Activated CD4-positive, alpha-beta T cell treated with anti-CD3 and anti-CD28 coated beads, Interleukin-2, amount 50 U/mL, for 4 hours (primary cell): Measurements from ENCODE around the gene NCAPD2.
A peak's percentile ranks its signal among the peaks of the same experiment; 100 is the strongest.

Source experiments
- DNase-seq, 2 experiments: peaks; one replicate each; pipeline ENCODE4 v3.0.0-alpha.2; 2020

The NCAPD2 gene

DNA sequence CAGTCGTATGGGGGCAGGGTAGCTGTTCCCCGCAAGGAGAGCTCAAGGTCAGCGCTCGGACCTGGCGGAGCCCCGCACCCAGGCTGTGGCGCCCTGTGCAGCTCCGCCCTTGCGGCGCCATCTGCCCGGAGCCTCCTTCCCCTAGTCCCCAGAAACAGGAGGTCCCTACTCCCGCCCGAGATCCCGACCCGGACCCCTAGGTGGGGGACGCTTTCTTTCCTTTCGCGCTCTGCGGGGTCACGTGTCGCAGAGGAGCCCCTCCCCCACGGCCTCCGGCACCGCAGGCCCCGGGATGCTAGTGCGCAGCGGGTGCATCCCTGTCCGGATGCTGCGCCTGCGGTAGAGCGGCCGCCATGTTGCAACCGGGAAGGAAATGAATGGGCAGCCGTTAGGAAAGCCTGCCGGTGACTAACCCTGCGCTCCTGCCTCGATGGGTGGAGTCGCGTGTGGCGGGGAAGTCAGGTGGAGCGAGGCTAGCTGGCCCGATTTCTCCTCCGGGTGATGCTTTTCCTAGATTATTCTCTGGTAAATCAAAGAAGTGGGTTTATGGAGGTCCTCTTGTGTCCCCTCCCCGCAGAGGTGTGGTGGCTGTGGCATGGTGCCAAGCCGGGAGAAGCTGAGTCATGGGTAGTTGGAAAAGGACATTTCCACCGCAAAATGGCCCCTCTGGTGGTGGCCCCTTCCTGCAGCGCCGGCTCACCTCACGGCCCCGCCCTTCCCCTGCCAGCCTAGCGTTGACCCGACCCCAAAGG, 41.2 kb downstream of the NCAPD2 start:
- DNase-seq = peak; percentile 59 to 70

DNA sequence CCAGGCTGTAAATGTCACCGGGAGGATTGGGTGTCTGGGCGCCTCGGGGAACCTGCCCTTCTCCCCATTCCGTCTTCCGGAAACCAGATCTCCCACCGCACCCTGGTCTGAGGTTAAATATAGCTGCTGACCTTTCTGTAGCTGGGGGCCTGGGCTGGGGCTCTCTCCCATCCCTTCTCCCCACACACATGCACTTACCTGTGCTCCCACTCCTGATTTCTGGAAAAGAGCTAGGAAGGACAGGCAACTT, 41.7 kb downstream of the NCAPD2 start:
- DNase-seq = no peak

DNA sequence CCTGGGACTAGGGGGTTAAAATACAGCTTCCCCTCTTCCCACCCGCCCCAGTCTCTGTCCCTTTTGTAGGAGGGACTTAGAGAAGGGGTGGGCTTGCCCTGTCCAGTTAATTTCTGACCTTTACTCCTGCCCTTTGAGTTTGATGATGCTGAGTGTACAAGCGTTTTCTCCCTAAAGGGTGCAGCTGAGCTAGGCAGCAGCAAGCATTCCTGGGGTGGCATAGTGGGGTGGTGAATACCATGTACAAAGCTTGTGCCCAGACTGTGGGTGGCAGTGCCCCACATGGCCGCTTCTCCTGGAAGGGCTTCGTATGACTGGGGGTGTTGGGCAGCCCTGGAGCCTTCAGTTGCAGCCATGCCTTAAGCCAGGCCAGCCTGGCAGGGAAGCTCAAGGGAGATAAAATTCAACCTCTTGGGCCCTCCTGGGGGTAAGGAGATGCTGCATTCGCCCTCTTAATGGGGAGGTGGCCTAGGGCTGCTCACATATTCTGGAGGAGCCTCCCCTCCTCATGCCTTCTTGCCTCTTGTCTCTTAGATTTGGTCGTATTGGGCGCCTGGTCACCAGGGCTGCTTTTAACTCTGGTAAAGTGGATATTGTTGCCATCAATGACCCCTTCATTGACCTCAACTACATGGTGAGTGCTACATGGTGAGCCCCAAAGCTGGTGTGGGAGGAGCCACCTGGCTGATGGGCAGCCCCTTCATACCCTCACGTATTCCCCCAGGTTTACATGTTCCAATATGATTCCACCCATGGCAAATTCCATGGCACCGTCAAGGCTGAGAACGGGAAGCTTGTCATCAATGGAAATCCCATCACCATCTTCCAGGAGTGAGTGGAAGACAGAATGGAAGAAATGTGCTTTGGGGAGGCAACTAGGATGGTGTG, 42.3 kb downstream of the NCAPD2 start:
- no peak for DNase-seq

DNA sequence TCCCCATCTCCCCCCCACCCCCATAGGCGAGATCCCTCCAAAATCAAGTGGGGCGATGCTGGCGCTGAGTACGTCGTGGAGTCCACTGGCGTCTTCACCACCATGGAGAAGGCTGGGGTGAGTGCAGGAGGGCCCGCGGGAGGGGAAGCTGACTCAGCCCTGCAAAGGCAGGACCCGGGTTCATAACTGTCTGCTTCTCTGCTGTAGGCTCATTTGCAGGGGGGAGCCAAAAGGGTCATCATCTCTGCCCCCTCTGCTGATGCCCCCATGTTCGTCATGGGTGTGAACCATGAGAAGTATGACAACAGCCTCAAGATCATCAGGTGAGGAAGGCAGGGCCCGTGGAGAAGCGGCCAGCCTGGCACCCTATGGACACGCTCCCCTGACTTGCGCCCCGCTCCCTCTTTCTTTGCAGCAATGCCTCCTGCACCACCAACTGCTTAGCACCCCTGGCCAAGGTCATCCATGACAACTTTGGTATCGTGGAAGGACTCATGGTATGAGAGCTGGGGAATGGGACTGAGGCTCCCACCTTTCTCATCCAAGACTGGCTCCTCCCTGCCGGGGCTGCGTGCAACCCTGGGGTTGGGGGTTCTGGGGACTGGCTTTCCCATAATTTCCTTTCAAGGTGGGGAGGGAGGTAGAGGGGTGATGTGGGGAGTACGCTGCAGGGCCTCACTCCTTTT, 43.1 kb downstream of the NCAPD2 start:
- no peak for DNase-seq

DNA sequence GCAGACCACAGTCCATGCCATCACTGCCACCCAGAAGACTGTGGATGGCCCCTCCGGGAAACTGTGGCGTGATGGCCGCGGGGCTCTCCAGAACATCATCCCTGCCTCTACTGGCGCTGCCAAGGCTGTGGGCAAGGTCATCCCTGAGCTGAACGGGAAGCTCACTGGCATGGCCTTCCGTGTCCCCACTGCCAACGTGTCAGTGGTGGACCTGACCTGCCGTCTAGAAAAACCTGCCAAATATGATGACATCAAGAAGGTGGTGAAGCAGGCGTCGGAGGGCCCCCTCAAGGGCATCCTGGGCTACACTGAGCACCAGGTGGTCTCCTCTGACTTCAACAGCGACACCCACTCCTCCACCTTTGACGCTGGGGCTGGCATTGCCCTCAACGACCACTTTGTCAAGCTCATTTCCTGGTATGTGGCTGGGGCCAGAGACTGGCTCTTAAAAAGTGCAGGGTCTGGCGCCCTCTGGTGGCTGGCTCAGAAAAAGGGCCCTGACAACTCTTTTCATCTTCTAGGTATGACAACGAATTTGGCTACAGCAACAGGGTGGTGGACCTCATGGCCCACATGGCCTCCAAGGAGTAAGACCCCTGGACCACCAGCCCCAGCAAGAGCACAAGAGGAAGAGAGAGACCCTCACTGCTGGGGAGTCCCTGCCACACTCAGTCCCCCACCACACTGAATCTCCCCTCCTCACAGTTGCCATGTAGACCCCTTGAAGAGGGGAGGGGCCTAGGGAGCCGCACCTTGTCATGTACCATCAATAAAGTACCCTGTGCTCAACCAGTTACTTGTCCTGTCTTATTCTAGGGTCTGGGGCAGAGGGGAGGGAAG, 43.9 kb downstream of the NCAPD2 start:
- DNase-seq = peak; percentile 81 to 83

DNA sequence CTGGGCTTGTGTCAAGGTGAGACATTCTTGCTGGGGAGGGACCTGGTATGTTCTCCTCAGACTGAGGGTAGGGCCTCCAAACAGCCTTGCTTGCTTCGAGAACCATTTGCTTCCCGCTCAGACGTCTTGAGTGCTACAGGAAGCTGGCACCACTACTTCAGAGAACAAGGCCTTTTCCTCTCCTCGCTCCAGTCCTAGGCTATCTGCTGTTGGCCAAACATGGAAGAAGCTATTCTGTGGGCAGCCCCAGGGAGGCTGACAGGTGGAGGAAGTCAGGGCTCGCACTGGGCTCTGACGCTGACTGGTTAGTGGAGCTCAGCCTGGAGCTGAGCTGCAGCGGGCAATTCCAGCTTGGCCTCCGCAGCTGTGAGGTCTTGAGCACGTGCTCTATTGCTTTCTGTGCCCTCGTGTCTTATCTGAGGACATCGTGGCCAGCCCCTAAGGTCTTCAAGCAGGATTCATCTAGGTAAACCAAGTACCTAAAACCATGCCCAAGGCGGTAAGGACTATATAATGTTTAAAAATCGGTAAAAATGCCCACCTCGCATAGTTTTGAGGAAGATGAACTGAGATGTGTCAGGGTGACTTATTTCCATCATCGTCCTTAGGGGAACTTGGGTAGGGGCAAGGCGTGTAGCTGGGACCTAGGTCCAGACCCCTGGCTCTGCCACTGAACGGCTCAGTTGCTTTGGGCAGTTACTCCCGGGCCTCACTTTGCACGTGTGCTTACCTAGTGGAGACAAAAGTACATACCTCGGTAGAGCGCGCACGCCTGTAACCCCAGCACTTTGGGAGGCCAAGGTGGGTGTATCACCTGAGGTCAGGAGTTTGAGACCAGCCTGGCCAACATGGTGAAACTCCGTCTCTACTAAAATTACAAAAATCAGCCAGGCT, 44.8 kb downstream of the NCAPD2 start:
- DNase-seq = no peak

DNA sequence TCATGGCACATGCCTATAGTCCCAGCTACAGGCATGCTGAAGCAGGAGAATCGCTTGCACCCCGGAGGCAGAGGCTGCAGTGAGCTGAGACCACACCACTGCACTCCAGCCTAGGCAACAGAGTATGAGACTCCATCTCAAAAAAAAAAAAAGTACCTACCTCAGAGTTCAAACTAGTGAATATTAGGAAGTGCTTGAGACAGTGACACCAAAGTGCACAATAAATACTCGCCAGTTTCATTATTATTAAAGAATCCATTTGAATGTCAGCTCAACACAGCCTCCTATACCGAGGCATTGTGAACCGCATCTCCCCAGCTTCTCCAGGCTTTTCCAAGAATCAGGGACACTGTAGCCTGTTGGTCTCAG, 45.4 kb downstream of the NCAPD2 start:
- DNase-seq = no peak

DNA sequence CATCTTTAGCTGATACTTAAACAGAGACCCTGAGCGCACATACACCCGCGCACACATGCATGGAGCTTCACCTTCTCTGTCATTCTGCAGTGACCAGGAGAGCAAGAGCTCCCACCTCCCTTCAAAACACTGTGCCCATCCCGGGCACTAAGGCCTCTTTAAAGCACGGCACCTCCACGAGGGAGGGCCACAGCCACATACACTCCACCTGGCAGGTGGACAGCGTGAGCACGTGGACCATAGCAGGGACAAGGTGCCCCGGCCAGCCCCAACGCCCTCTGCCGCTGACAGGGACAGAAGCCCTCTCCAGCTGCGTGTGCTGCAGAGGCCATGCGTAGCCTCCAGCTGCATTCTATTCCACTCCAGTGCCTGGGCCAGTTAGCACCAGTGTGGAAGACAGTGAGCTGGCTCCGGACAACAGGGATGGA, 45.8 kb downstream of the NCAPD2 start:
- no peak for DNase-seq

DNA sequence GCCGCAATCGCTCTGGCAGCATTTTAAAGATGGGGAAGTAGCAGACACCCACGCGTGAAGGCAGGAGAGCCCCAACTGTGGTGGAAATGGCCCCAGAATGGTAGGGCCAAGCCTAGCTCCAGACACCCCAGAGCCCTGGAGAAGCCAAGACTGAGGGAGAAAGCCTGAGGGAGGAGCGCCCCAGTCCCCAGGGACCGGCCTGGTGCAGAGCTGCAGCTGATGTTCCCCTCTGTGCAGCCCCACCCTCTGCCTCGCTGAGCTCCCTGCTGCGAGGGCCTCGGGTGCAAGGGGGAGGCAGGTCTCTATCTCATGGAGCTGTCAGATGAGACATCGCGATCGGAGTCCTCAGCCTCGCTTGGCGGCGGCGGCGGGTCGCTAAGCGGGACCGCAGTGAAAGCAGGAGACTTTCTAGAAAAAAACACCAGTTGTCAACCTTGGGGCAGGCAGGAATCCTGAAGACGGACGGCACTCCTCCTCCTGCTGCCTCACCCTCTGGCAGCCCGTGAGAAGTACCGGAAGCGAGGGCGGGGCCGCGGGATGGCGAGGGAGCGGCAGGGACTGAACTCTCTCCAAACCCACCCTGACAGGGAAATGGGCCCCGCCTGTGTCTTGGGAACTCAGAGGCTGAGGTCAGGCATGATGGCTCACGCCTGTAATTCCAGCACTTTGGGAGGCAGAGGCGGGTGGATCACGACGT, 46.4 kb downstream of the NCAPD2 start:
- DNase-seq = no peak

DNA sequence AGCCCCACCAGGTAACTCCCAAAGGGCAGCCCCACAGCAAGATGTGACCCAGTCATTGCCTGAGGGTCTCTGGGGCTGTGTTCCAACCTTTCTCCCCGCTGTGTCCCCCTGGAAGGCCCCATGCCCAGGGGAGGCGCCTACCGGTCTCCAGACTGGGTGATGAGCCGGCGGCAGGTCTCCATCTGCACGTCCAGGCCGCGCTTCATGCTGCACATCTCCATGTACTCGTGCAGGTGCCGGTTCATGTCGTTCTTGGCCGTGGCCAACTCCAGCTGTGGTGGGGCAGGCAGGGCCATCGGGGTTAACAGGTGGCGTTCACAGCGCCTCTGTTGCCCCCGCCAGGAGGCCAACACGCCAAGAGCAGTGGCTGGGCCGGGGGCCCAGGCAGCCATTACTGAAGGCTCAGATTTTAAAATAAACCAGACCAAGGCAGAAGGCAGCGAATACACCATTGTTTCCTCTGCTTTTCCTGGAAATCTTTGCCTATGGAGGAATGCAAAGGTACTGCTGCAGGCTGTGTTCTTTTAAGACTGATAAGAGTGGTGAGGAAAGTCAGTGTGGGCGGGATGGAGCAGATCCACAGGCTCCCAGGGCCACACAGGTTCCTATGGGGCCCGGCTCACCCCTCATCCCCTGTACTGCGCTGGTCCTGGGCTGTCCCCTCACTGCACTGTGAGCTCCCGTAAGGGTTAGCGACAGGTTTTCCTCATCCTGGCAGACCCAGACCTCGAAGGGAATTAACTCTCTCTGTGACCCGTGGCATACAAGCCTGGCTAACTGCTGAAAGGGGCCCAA, 47.7 kb downstream of the NCAPD2 start:
- DNase-seq = no peak

DNA sequence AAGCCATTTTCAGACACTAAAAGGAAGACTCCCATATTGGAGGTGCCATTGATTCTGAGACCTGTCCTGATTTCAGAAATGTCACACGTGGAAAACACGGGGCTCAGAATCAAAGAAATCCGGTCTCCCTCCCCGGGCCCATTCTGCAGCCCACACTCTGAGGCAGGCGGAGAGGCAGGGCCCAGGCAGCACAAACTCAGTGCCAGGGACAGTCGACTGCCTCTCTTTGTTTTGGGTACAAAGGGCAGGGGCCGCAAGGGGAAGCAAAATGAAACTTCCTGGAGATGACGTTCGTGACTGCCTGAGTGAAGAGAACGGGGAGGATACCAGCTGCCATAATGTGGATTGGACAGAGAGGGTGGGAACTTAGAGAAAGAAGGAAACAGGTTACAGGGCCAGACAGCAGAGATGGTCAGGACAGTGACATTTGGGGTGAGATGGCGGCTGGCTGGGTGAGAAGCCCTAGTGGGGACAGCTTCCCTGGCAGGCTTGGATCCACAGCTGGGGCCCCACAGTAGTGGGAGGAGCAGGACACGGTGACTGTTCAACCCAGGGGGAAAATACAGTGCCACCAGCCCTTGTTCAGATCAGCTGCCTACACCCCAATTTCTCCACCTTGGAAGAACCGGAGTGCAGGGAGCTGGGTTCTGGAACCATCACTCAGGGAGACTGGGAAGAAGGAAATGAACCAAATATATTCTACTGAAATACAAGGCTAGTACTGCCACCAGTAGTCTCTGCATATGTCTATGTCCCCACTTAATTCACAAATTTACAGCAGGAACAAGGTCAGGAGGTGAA, 48.5 kb downstream of the NCAPD2 start:
- no peak for DNase-seq

DNA sequence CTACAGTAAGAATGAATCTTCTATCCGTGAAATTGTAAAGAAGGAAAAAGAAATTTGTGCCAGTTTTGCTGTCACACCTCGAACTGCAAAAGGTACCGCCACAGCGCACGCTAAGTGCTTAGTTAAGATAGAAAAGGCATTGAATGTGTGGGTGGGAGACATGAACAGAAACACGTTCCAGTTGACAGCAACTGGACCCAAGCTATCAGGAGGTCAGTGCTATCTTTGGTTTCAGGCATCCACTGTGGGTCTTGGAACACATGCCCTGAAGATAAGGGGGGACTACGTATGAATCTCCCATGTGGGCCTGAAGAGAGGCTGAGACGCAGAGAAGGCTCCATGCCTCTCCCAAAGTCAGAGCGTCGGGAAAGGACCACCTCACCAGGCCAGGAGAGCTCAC, 52.1 kb downstream of the NCAPD2 start:
- DNase-seq = no peak

DNA sequence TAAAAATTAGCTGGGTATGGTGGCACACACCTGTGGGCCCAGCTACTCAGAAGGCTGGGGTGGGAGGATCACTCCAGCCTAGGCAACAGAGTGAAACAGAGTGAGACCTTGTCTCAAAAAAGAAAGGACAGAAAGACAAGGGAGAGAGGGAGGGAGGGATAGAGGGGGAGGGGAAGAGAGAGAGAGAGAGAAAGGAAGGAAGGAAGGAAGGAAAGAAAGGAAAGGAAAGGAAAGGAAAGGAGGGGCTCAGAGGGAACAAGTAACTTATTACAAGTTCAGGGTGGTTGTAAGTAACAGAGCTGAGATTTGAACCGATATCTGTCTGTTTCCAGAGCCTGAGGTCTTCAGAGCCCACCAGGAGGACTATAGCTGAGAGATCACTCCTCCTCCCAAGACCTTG, 53.7 kb downstream of the NCAPD2 start:
- no peak for DNase-seq

DNA sequence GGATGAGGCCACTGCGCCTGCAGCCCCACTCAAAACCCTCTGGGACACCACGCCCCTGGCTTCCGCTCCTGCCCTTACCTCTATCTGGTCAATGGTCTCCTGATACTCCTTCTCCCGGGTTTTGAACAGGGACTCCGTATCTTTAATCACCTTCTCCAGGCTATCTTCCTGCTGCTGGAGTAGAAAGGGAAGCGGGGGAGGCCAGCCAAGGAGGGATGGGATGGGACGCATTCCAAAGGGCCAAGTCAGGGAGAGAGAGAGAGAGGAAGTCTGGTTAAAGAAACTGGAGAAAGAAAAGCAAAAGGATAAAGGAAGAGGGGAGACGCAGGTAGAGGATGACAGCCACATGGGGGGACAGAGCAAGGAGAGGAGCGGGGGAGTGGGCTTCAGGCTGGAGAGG, 54.1 kb downstream of the NCAPD2 start:
- no peak for DNase-seq

DNA sequence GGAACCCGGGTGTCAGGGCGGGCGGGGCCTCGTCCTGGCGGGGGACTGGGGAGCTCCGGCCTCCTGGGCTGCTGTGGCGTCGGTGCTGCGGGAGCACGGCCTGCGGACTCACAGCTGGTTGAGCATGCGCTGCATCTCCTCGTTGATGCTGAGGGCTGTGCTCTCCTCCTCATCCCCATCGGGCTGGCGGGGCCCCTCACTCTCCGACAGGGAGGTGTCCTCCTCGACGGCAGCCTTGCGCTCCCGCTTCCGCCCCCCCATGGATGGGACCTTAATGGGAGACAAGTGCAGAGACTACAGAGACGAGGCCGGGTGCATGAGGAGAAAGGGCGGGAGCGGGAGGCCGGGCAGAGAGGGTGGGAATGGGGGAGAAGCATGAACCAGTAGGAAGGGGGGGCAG, 54.7 kb downstream of the NCAPD2 start:
- DNase-seq = no peak

DNA sequence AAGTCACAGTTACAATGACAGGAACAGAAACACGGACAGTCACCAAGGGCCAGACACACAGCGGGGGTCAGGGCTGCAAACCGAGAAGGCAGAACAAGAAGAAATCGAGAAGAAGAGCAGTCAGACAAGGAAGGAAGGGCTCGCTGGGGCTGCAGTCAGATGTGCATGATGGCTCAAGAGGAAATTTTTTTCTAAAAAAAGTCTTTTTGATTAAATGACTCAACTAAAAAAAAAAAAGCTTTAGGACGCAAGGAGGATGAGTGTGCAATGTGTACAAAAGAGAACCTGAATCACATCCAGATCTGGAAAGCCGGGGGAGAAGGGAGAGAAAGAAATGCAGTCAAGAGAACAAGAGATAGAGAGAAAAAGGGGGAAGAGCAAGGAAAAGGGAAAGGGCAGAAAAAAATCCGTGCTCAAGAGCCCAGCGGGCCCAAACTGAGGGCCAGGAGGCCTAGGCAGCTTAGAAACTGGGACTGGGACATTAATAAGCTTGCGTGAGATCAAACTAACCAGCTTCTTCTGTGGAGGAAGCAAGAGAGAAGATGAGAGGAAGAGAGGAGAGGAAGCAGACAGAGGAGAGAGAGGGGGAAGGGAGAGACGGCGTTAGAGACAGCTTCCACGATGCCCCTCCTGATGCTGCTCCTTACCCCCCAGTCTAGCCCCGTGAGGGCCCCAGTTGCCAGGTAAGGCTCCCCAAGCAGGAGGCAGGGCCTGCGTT, 55.2 kb downstream of the NCAPD2 start:
- no peak for DNase-seq

DNA sequence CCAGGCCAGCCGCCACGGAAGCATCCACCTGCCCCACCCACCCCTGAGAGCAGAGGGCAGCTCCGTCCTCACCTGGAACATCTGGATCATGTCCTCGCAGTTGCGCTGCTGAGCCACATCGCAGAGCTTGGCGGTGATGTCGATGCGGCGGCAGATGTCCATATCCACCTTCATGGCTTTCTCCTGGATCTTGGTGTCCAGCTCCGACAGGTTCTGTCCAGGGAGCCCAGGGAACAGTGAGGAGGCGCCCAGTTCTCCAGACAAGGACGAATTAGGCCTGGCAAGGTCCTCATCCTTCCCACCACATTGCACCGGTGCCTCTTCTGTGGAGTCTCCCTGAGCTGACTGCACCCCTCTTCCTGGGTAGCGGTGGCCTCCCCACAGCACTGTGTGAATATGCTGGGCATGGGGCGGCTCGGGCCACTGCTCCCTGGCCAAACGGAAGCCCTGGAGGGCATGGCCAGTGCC, 55.8 kb downstream of the NCAPD2 start:
- DNase-seq = no peak

DNA sequence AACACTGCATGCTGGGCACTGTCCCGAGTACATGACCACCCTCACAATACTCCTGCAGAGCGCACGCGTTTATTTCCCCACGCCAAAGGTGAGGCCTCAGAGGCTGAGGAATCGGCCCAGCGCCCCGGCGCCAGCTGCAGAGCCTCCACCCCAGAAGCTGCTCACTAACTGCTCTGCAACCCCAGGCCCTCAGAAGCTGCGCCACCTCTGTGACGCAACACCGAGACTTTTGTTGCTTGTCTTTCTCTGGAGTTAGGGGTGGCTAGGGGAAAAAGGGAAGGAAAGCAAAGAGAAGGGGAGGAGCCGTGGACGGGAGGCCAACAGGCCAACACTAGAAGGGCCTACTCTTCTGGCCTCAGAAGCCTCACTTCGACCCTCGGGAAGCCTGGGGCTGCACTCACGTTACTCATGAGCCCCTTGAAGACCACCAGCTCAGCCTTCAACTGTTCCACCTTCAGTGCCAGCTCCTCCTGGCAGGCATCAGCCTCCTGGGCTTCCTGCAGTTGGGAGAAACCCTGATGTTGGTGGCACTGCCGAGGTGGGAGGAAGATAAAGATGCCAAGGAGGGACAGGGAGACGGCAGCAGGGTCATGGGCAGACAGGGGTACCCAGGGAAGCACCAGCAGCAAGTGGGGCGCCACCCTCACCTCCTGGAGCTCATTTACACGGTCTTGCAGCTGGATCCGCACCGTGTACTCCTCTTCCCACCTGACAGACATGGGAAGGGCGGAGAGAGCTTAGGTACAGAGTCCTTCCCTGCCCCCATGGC, 56.6 kb downstream of the NCAPD2 start:
- no peak for DNase-seq
